Stimulated activated CD8-positive, alpha-beta memory T cell treated with anti-CD3 and anti-CD28 coated beads, Interleukin-7, amount 100 ng/mL, for 48 hours (primary cell): ENCODE data around the gene TXLNG.
A peak's percentile ranks its signal among the peaks of the same experiment; 100 is the strongest.
"Not testable (repeated sequence)": the region's sequence is repeated elsewhere in the genome, so short reads cannot be mapped to it uniquely, and the experiment has no call there.

Source experiments
- DNase-seq, 2 donors: peaks; one replicate each; pipeline ENCODE4 v3.0.0-alpha.2; 2020; ENCODE audit warnings: low read depth in 1 of 2; ENCODE audit errors: extremely low read depth in 1 of 2

Gene TXLNG

DNA sequence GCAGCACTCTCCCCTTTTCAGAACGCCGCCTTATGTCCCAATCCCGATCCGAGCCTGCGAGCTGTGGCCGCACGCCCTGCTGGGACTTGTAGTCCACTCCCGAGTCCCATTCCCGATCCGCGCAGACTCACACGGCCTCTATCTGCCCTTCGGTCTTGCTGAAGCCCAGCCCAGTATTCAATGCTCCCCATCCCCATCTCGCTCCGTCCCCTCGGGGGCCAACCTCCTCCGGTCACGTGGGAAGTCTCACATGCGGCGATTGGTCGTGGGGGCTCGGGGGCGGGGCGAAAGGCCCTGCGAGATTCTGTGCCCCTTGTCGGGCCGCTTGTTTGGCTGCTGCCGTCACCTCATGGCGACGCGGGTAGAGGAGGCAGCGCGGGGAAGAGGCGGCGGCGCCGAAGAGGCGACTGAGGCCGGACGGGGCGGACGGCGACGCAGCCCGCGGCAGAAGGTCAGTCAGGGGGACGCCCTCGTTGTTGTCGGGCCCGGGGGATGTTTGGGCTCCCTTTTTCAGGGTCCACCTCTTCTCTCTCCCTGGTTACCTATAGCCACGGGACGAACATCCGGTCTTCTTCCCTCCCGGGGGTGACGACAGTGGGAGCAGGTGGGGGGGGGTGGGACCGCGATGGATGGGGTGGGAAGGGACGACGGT, at the start of gene TXLNG:
TSS of gene TXLNG (plus strand) at position 328 of the 652 bp plus-strand sequence. CDS start at position 350, 22 bp downstream.
- DNase-seq: peak; percentile 94 to 98

DNA sequence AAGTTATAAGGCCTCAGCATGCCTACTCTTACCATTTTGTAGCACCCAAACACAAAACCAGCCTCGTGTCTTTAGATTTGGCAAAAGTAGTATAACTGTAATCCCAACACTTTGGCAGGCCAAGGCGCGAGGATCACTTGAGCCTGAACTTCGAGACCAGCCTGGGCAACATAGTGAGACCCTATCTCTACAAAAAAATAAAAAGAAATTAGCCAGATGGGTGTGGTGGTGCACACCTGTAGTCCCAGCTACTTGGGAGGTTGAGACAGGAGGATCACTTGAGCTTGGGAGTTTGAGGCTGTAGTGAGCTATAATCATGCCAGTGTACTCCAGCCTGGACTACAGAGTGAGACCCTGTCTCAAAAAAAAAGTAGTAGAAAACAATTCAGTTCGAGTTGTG, 49.2 kb upstream of the TXLNG start:
- DNase-seq: no peak

DNA sequence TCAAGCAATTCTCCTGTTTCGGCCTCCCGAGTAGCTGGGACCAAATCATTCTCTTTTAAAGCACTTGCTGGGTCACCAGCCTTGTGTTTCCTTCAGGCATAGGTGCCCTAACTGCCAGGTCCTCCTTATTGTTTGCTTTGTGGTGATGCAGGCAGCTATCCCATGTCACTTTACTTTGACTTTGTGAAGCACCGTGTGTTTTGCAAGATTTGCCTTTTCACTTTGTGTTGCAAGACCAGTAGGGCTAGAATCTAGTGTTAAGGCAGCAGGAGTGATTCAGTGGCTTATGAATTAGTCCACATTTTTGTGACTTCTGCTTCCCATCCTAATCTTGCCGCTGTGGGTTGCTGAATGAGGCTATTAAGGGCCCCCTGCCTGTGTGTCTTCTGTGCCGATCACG, 46.7 kb upstream of the TXLNG start:
- no peak for DNase-seq

DNA sequence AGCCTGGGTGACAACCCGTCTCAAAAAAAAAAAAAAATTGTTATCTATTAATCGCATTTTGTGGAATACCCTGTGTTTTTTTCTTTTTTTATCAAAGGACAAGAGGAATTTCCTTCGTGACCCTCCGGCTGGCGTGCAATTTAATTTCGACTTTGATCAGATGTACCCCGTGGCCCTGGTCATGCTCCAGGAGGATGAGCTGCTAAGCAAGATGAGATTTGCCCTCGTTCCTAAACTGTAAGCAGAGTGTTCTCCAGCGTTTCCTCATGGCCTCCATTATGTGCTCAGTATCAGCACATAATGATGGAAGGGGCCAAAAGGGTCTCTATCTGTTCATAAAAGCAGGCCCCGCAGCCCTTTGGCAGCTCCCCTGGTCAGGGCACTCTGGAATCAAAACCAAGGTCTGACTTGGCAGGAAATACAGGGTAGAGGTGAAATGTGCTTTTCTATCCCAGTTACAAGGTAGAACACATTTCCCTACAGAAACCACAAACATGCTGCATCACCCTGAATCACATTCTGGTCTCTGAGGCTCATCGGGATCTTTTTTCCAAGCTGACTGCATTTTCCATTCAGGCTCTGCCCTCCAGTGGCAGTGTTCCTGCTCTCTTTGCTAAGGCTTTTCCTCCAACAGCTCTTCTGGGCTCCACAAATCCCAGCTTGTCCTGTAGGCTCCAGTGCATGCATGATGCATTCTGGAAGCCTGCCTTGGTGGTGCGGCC, 42.5 kb upstream of the TXLNG start:
- no peak for DNase-seq

DNA sequence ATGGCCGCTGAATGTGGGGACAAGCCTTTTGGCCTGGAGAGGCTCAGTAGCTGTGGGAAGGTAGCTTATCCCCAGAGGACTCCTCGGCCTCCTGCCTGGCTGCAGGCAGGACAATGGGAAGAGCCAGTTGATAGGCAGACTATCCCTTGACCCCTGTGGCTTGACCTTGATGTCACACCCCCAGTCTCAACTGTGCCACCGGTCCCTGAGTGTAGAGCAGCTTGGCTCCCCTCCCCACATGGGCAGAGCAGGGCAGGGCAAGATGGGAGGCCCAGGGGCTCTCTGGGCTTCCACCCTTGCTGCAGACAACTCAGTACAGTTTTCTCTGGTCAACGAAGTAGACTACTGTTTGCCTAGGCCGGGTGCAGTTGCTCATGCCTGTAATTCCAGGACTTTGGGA, 41.2 kb upstream of the TXLNG start:
- DNase-seq: no peak

DNA sequence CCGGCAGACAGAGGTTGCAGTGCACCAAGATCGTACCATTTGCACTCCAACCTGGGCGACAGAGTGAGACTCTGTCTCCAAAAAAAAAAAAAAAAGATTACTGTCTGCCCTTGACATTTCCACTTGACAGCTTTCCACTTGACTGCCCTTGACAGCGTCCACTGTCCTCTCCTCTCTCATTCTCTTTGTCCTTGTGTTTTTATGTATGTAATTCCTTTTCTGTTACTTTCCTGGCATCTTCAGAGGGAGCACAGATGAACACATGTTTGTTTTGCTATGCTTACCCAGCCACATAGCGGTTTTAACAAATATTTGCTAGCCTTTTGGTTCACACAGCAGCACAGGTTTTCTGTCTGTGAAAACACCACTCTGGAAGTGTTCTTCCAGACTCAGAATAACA, 40.6 kb upstream of the TXLNG start:
- no peak for DNase-seq

DNA sequence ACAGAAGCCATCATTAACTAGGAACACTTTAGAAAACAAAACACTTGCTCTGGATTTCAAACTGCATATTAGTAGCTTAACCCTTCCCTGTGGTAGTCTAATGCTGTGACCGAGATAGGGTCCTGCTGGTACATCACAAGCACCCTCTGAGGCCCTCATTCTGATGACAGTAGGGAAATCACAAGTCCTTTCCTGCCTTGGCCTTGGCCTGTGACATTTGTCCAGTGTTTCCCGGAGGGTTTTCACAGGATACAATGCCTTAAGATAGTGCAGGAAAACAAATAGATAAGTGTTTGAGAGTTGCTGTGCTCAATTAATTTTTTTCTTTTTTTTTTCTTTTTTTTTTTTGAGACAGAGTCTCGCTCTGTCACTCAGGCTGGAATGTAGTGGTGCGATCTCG, 37.8 kb upstream of the TXLNG start:
- DNase-seq: no peak

DNA sequence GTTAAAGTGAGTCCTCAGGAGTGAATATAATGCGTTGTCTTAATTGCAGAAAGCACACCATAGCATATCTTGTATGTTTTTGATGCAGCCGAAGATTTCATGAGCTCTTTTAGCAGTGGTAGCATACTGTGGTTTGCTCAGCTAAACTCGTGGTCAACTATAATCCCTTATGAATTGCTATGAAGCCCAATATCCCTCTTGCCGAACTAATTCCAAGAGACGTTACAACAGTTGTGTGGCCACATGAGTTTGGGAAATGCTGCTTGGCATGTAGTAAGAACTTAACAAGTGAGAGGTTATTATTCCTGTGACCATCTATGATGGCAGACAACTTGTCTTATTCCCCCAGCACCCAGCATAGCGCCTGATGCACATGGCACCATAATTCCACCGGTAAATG, 36.1 kb upstream of the TXLNG start:
- DNase-seq: no peak

DNA sequence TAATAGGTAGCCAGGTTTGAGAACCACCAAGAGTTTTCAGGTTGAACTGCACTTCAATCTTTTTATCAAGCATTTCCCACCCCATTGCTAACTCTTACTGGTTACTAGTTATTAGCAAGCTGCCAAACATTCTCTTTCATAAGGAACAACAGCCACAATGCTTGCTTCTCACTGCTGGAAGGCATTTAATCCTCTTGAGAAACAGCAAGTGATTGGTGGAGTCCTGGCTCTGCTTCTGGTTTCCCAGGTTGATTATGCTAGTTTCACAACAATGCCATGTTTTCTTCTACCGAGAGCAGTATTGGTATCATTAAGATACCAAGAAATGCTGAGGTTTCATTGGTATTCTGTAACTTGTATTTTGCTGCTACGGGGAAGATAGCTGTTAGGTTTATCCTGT, 32.2 kb upstream of the TXLNG start:
- DNase-seq: no peak

DNA sequence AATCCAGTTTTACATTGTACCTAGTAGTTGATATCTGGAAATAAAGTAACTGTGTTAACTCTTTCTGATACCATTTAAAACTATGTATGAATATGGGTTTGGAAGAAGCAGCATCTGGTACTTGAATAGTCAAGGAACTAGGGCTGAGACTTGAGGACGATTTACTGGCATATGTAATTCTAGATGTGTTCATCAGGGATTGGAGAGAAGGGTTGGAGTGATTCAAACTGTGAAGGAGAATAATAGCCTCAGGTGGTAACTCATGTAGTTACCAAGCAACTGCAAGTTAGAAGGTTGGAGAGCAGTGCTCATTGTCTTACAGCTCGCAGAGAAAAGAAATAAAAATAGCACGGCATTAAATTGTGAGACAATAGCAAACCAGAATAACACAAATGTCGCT, 29.5 kb upstream of the TXLNG start:
- DNase-seq: no peak

DNA sequence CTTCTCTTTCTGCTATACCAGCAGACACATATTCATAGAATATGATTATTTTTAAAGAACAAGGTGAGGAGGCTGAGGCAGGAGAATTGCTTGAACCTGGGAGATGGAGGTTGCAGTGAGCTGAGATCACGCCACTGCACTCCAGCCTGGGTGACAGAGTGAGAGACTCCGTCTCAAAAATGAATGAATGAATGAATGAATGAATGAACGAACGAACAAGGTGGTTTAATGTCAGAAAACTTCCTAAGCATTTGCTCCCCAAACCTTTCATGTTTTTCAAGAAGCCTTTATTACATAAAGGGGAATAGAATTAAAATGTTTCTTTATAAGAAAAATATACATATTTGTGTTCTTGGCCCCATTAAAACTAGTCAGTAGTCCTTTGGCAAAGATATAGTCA, 24.8 kb upstream of the TXLNG start:
- not testable (repeated sequence) for DNase-seq

DNA sequence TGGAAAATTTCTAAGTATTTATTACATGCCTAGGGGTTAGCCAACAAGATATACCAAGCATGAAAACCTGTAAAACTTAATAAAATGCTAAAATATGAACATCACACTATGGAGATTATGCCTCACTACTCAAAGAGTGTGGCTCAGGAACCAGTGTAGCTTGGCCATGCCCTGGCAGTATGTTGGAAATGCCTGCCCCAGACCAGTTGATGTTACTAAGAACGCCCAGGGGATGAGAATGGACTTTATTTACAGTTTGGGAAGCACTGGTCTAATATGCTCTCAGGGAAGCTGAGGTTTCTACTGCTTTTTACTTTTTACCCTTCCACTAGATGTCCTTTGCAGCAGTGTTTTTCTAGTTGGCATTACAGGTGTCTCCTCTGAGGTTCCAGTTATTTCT, 23.7 kb upstream of the TXLNG start:
- no peak for DNase-seq

DNA sequence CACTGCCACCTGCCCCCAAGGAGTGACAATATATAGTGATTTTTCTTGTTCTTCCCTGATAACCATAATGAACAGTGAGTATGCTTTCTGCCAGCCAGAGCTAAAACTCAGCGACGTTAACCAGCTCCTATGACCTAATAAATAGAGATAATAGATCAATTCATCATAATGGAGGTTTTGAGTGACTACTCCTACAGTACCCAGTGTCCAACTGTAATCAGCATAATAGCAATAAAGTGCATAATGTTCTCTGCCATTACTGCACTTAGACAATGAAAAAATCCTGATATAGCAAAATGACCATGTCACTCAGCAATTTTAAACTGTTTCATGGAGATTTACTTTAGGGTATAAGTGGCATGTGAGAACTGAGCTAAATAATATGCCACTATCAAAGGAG, 20.7 kb upstream of the TXLNG start:
- DNase-seq: no peak

DNA sequence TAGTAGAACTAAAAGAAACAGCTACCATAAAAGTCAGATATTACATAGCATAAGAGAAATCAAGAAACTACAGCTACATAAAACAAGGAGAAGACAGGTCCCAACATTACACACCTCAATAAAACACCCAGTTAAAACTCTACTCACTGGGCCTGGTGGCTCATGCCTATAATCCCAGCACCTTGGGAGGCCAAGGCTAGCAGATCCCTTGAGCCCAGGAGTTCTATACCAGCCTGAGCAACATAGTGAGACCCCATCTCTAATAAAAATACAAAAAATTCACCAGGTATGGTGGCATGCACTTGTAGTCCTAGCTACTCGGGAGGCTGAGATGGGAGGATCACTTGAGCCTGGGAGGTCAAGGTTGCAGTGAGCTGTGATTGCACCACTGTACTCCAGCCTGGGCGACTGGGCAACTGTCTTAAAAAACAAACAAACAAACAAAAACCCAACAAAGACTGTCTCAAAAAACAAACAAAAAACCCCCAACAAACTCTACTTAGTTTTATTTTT, 15.2 kb upstream of the TXLNG start:
- no peak for DNase-seq

DNA sequence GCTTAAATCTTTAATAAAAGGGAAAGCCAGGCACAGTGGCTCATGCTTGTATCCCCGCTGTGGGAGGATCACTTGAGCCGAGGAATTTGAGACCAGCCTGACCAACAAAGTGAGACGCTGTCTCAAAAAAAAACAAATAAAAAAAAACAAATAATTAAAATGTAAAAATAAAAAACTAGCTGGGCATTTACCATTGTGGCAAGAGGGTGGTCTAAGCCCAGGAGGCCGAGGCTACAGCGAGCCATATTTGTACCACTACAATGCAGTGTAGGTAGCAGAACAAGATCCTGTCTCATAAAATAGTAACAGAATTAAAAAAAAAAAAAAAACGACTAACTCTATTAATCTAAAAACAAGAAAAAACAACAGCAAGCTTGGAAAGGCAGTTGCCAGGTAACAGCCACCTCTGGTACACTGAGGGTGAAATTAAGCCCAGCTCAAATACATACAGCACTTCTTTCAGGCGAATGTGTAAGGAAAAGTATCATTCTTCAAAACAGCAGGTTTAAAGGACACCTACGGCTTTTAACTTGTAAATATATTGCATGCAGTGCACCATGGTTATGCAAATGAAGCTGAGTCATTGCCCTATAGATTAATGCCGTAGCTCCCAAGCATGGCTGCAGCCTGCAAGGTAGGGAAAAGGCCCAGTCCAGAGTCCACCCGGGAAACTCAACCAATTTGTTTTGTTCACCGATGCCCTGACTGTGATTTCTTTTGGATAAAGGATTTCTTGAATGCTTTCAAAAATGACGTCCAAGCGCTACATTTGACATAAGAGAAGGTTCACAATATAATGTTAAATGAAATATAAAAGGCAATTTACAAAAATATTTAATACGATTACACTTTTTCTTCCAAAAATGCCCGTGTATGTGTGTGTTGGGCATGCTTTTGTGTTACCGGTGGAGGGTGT, 14.5 kb upstream of the TXLNG start:
- DNase-seq: peak in 1 of 2 donors; percentile 1

DNA sequence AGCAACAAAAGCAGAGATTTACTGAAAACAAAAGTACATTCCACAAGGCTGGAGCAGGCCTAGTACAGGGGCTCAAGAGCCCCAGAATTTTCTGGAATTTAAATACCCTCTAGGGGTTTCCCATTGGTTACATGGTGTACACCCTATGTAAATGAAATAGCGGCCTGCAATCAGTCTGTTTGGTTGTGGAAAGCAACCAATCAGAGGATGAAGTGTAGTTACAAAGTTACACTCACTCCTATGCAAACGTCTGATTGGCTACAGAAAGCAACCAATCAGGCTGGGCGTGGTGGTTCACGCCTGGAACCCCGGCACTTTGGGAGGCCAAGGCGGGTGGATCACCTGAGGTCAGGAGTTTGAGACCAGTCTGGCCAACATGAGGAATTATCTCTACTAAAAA, 13.8 kb upstream of the TXLNG start:
- no peak for DNase-seq

DNA sequence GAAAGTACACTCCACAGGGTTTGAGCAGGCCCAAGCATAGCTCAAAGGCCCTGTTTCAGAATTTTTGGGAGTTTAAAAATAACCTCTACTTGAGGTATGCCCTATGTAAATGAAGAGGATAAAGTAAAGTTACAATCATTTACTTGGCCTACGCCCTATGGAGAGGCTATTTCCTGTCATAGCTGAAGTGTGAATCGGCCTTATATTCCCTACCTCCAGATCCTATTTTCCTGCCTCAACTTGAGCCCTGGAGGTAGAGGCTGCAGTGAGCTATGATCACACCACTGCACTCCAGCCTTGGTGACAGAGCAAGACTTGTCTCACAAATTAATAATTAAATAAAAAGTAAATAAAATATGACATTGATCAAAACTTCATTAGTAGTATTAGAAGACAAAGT, 11.5 kb upstream of the TXLNG start:
- no peak for DNase-seq

DNA sequence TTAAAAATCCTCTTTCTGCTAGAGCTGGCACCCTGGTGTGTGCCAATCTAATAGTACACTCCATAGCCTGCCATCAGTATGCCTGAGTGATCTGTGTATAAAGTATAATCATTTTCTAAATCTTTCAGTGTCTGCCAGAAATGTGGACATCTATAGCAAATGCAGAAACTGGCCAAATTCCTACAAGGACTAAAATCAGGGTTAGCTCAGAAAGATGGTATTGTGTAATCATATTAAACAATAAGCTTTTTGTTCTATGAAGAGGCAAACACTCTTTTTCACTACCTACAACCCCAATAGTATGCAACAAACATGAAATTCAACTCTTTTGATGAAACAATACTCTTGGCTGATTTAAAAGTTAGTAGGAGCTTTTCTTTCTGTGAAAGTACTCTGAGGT, 7.7 kb upstream of the TXLNG start:
- DNase-seq: no peak

DNA sequence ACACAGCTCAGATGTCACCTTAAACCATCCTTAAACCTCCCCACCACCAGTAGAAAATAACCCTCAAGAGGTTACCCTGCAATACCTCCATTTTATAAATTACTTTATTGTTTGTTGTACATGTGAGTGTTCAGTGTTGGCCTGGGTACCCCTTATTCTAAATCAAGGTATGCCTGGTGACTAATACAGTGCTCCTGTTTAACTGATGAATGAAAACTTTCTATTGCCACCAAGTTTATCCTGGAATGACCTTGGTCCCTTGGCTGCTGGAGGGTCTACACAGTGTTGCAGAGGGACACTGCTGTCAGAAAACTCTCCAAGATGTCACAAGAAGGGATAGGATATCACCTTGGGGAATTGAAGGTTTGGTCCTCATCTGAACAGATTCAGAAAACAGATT, 7.3 kb upstream of the TXLNG start:
- DNase-seq: no peak

DNA sequence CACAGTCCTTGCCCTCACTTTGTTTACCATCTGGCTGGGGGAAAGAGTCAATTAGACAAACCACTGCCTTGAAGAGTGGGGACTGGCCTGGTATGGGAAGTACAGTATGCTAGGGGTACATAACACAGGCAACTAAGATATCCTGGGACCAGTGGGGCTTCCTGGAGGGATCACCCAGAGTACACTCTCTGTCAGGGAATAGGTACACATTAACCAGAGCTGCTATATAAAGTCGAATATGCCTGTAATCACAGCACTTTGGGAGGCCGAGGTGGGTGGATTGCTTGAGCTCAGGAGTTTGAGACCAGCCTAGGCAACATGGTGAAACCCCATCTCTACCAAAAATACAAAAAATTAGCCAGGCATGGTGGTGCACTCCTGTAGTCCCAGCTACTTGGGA, 6.5 kb upstream of the TXLNG start:
- DNase-seq: not testable (repeated sequence)

DNA sequence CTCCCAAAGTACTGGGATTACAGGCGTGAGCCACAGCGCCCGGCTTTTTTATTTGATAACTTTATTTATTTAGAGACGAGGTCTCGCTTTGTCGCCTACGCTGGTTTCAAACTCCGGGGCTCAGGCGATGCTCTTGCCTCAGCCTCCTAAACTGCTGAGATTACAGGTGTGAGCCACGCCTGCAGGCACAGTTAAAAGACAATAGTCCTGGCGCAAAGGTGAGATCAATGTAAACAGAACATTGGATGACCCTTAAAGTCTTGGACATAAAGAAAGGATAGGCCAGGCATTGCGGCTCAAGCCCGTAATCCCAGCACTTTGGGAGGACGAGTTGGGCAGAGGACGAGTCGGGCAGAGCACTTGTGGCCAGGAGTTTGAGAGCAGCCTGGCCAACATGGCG, 2.8 kb upstream of the TXLNG start:
- no peak for DNase-seq
